Measurements from ENCODE around the gene KCNJ1. TPM values are rescaled to one million over a fixed set of nuclear protein-coding genes. Genes with fewer than 3 reads are reported as not detected.

Gene KCNJ1
- total and polyA plus RNA-seq, 2 experiments from 2014 or later: 0.16 TPM; not detected in 1

DNA sequence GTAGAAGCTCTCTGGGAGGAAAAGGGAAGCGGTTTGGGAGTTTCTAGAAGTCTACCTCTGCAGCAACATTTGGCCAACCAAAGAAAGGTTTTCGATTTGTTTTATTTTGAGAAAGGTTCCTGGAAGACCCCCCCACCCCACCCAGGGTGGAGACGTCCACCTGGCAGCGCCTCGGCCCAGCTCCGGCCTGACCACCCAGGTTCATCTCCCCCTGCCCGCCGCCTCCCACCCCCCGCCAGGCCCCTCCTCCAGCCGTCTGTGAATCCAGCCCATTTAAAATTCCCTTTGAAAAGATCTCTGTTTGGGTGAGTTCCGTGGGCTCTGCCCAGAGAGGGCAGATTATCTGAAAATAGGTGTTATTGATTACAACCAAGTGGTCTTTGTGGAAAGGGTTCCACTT lies 43.3 kb downstream of the KCNJ1 start:
- H3K4me2 ChIP-seq: peak overlapping the region; percentile 89
- peak overlapping the region; percentile 60; the same call in 2 of the 3 replicates for H3K4me3 Mint-ChIP-seq
- peaks cover 20% of the 10 kb centered on the region for H3K27me3 ChIP-seq (ENCODE audit: insufficient read depth)
- peak overlapping the region; percentile 94 for H2AFZ ChIP-seq
- H3K36me3 ChIP-seq (ENCODE audit: insufficient read depth): no peaks in the 10 kb centered on the region
- no peaks in the 10 kb centered on the region for H3K36me3 Mint-ChIP-seq (ENCODE audit: low read depth)
- H4K20me1 ChIP-seq (replicated peaks; ENCODE audit: insufficient read depth): no peaks in the 10 kb centered on the region
- no peaks in the 10 kb centered on the region for H3K9me2 ChIP-seq (ENCODE audit: insufficient read depth)
- H3K27ac Mint-ChIP-seq: no peak overlapping the region
- H3K4me1 Mint-ChIP-seq: peaks cover 39% of the 10 kb centered on the region
- H3K27me3 Mint-ChIP-seq (ENCODE audit: insufficient read depth, low read depth, poor library complexity): peaks cover 8% of the 10 kb centered on the region
- no peaks in the 10 kb centered on the region; the same call in 2 of the 3 replicates for H3K9me3 Mint-ChIP-seq
- peak overlapping the region; percentile 62 for H3K4me3 ChIP-seq
- no peaks in the 10 kb centered on the region for H3F3A ChIP-seq (replicated peaks; ENCODE audit: low read depth)
- peaks cover 13% of the 10 kb centered on the region; the same call in 1 of the 2 replicates for H3K4me1 ChIP-seq (ENCODE audit: insufficient read depth)
- DNase-seq (ENCODE audit: low spot score) (no peak), ATAC-seq (peak; percentile 11)
- H3K79me2 ChIP-seq (replicated peaks; ENCODE audit: insufficient read depth): no peaks in the 10 kb centered on the region
- no peak overlapping the region for H3K27ac ChIP-seq (ENCODE audit: low read depth)
- no peak for TF ChIP-seq ZNF114 (CRISPR knock-in tag; IDR thresholded peaks at IDR 0.05)
- no peak for TF ChIP-seq STAT1 (IDR thresholded peaks at IDR 0.05; ENCODE audit: unreplicated experiment)
- TF ChIP-seq, protein P1, sequence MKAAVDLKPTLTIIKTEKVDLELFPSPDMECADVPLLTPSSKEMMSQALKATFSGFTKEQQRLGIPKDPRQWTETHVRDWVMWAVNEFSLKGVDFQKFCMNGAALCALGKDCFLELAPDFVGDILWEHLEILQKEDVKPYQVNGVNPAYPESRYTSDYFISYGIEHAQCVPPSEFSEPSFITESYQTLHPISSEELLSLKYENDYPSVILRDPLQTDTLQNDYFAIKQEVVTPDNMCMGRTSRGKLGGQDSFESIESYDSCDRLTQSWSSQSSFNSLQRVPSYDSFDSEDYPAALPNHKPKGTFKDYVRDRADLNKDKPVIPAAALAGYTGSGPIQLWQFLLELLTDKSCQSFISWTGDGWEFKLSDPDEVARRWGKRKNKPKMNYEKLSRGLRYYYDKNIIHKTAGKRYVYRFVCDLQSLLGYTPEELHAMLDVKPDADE (IDR thresholded peaks at IDR 0.05): no peak

DNA sequence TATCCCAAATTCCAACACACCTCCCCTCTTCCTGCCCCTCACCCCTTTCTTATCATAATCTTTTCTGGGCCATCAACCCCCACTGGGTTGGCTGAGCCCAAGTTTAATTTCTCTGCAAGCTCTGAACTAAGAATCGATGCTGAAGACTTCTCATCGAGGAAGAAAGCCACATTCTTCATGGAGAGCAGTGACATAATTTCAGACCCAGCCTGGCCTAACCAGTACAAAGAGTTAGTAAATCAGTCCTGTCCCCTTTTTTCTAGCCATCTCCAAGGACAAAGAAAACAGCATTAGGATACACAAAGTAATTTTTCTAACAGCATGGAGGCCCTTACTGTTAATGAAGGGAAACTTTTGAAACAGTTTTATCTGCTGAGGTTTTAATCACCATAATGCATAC lies 45.0 kb downstream of the KCNJ1 start:
- no peak overlapping the region for H2AFZ ChIP-seq
- H3F3A ChIP-seq (replicated peaks; ENCODE audit: low read depth): no peaks in the 10 kb centered on the region
- no peaks in the 10 kb centered on the region for H3K36me3 ChIP-seq (ENCODE audit: insufficient read depth)
- Mint-ChIP-seq H3K36me3 (ENCODE audit: low read depth) (no peaks in the 10 kb centered on the region), H3K9me3 (no peaks in the 10 kb centered on the region; the same call in 2 of the 3 replicates), H3K4me3 (no peak overlapping the region), H3K4me1 (peaks cover 37% of the 10 kb centered on the region), H3K27me3 (ENCODE audit: insufficient read depth, low read depth, poor library complexity) (peaks cover 8% of the 10 kb centered on the region), H3K27ac (no peak overlapping the region)
- H3K27ac ChIP-seq (ENCODE audit: low read depth): no peak overlapping the region
- peaks cover 13% of the 10 kb centered on the region; the same call in 1 of the 2 replicates for H3K4me1 ChIP-seq (ENCODE audit: insufficient read depth)
- no peak overlapping the region for H3K4me3 ChIP-seq
- ATAC-seq: no peak
- peaks cover 20% of the 10 kb centered on the region for H3K27me3 ChIP-seq (ENCODE audit: insufficient read depth)
- no peaks in the 10 kb centered on the region for H4K20me1 ChIP-seq (replicated peaks; ENCODE audit: insufficient read depth)
- H3K4me2 ChIP-seq: no peak overlapping the region
- H3K9me2 ChIP-seq (ENCODE audit: insufficient read depth): no peaks in the 10 kb centered on the region
- H3K79me2 ChIP-seq (replicated peaks; ENCODE audit: insufficient read depth): no peaks in the 10 kb centered on the region
- DNase-seq (ENCODE audit: low spot score): no peak
- no peak for TF ChIP-seq JUNB (IDR thresholded peaks at IDR 0.05; ENCODE audit: unreplicated experiment)
- no peak for TF ChIP-seq ZNF331 (CRISPR knock-in tag; IDR thresholded peaks at IDR 0.05; ENCODE audit: low read depth)
- TF ChIP-seq POLR2AphosphoS5 (IDR thresholded peaks at IDR 0.05; ENCODE audit: low read depth): no peak
- no peak for TF ChIP-seq ZNF114 (CRISPR knock-in tag; IDR thresholded peaks at IDR 0.05)
- TF ChIP-seq, protein P2, sequence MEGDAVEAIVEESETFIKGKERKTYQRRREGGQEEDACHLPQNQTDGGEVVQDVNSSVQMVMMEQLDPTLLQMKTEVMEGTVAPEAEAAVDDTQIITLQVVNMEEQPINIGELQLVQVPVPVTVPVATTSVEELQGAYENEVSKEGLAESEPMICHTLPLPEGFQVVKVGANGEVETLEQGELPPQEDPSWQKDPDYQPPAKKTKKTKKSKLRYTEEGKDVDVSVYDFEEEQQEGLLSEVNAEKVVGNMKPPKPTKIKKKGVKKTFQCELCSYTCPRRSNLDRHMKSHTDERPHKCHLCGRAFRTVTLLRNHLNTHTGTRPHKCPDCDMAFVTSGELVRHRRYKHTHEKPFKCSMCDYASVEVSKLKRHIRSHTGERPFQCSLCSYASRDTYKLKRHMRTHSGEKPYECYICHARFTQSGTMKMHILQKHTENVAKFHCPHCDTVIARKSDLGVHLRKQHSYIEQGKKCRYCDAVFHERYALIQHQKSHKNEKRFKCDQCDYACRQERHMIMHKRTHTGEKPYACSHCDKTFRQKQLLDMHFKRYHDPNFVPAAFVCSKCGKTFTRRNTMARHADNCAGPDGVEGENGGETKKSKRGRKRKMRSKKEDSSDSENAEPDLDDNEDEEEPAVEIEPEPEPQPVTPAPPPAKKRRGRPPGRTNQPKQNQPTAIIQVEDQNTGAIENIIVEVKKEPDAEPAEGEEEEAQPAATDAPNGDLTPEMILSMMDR (conservative IDR thresholded peaks at IDR 0.05; ENCODE audit: low read depth in 2 of 2): no peak
- no peak for TF ChIP-seq STAT1 (IDR thresholded peaks at IDR 0.05; ENCODE audit: unreplicated experiment)
- no peak for TF ChIP-seq EZH2 (IDR thresholded peaks at IDR 0.05; ENCODE audit: low read depth, unreplicated experiment)
- TF ChIP-seq, protein P3, sequence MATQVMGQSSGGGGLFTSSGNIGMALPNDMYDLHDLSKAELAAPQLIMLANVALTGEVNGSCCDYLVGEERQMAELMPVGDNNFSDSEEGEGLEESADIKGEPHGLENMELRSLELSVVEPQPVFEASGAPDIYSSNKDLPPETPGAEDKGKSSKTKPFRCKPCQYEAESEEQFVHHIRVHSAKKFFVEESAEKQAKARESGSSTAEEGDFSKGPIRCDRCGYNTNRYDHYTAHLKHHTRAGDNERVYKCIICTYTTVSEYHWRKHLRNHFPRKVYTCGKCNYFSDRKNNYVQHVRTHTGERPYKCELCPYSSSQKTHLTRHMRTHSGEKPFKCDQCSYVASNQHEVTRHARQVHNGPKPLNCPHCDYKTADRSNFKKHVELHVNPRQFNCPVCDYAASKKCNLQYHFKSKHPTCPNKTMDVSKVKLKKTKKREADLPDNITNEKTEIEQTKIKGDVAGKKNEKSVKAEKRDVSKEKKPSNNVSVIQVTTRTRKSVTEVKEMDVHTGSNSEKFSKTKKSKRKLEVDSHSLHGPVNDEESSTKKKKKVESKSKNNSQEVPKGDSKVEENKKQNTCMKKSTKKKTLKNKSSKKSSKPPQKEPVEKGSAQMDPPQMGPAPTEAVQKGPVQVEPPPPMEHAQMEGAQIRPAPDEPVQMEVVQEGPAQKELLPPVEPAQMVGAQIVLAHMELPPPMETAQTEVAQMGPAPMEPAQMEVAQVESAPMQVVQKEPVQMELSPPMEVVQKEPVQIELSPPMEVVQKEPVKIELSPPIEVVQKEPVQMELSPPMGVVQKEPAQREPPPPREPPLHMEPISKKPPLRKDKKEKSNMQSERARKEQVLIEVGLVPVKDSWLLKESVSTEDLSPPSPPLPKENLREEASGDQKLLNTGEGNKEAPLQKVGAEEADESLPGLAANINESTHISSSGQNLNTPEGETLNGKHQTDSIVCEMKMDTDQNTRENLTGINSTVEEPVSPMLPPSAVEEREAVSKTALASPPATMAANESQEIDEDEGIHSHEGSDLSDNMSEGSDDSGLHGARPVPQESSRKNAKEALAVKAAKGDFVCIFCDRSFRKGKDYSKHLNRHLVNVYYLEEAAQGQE (IDR thresholded peaks at IDR 0.05; ENCODE audit: unreplicated experiment): no peak
- no peak for TF ChIP-seq NANOG (IDR thresholded peaks at IDR 0.05; ENCODE audit: borderline replicate concordance)
- TF ChIP-seq EZH2phosphoT487 (IDR thresholded peaks at IDR 0.05; ENCODE audit: unreplicated experiment): no peak
- TF ChIP-seq, protein P1 (IDR thresholded peaks at IDR 0.05): no peak
- no peak for TF ChIP-seq CREB1 (CRISPR knock-in tag; IDR thresholded peaks at IDR 0.05; ENCODE audit: low read depth)

All from GM23338 (cell line).